HEK293 (cell line): ENCODE results near the gene ZNF335.
A peak's percentile ranks its signal among the peaks of the same experiment; 100 is the strongest.

Source experiments
- GLIS1 ChIP-seq: fragments of 450-650 bp; formaldehyde crosslinking; IDR thresholded peaks from 2 replicates; pipeline ENCODE4 v1.5.1; 2016; ENCODE audit warnings: missing biosample characterization, missing genetic modification characterization
- KLF1 ChIP-seq: fragments of 450-650 bp; formaldehyde crosslinking; IDR thresholded peaks from 2 replicates; pipeline ENCODE4 v1.5.1; 2016; ENCODE audit warnings: missing biosample characterization, missing genetic modification characterization
- KLF10 ChIP-seq: fragments of 450-650 bp; IDR thresholded peaks from 2 replicates; pipeline ENCODE4 v1.5.1; 2018; ENCODE audit warnings: missing biosample characterization, mild to moderate bottlenecking, missing genetic modification characterization
- KLF9 ChIP-seq: fragments of 450-650 bp; formaldehyde crosslinking; IDR thresholded peaks from 2 replicates; pipeline ENCODE4 v1.5.1; 2016; ENCODE audit warnings: missing biosample characterization, missing genetic modification characterization, low read depth
- OVOL3 ChIP-seq: fragments of 450-650 bp; formaldehyde crosslinking; IDR thresholded peaks from 2 replicates; pipeline ENCODE4 v1.5.1; 2016; ENCODE audit warnings: missing biosample characterization, missing genetic modification characterization
- PRDM1 ChIP-seq: fragments of 450-650 bp; formaldehyde crosslinking; IDR thresholded peaks from 2 replicates; pipeline ENCODE4; 2016; ENCODE audit warnings: missing biosample characterization, missing genetic modification characterization
- PRDM10 ChIP-seq: fragments of 450-650 bp; formaldehyde crosslinking; IDR thresholded peaks from 2 replicates; pipeline ENCODE4 v1.5.1; 2016; ENCODE audit warnings: missing biosample characterization, missing genetic modification characterization
- REPIN1 ChIP-seq: fragments of 450-650 bp; formaldehyde crosslinking; IDR thresholded peaks from 2 replicates; pipeline ENCODE4 v1.5.1; 2017; ENCODE audit warnings: missing biosample characterization, missing genetic modification characterization, low read depth
- SALL2 ChIP-seq: fragments of 450-650 bp; formaldehyde crosslinking; IDR thresholded peaks from 2 replicates; pipeline ENCODE4 v1.5.0; 2017; ENCODE audit warnings: missing biosample characterization, mild to moderate bottlenecking, missing genetic modification characterization, borderline replicate concordance
- SP2 ChIP-seq: fragments of 450-650 bp; formaldehyde crosslinking; IDR thresholded peaks from 2 replicates; pipeline ENCODE4 v1.5.1; 2016; ENCODE audit warnings: missing biosample characterization, missing genetic modification characterization
- ZBTB11 ChIP-seq: fragments of 450-650 bp; formaldehyde crosslinking; conservative IDR thresholded peaks from 2 replicates; pipeline ENCODE4 v1.5.1; 2016; ENCODE audit warnings: low read depth, missing biosample characterization, missing genetic modification characterization
- ZBTB49 ChIP-seq: fragments of 450-650 bp; formaldehyde crosslinking; IDR thresholded peaks from 2 replicates; pipeline ENCODE4 v1.5.1; 2016; ENCODE audit warnings: missing biosample characterization, missing genetic modification characterization, low read depth
- ZBTB6 ChIP-seq: fragments of 450-650 bp; formaldehyde crosslinking; IDR thresholded peaks from 2 replicates; pipeline ENCODE4 v1.5.1; 2017; ENCODE audit warnings: missing biosample characterization, missing genetic modification characterization
- ZBTB8A ChIP-seq: fragments of 450-650 bp; formaldehyde crosslinking; IDR thresholded peaks from 2 replicates; pipeline ENCODE4 v1.5.1; 2016; ENCODE audit warnings: missing biosample characterization, missing genetic modification characterization
- ZFHX2 ChIP-seq: fragments of 450-650 bp; formaldehyde crosslinking; conservative IDR thresholded peaks from 2 replicates; pipeline ENCODE4 v1.5.1; 2016; ENCODE audit warnings: missing biosample characterization, missing genetic modification characterization
- ZIC2 ChIP-seq: fragments of 450-650 bp; formaldehyde crosslinking; IDR thresholded peaks from 2 replicates; pipeline ENCODE4 v1.5.1; 2016; ENCODE audit warnings: missing biosample characterization, missing genetic modification characterization
- ZNF112 ChIP-seq: fragments of 450-650 bp; formaldehyde crosslinking; IDR thresholded peaks from 2 replicates; pipeline ENCODE4 v1.5.0; 2017; ENCODE audit warnings: missing biosample characterization, missing genetic modification characterization
- ZNF2 ChIP-seq: fragments of 450-650 bp; formaldehyde crosslinking; IDR thresholded peaks from 2 replicates; pipeline ENCODE4 v1.5.1; 2016; ENCODE audit warnings: missing biosample characterization, missing genetic modification characterization
- ZNF211 ChIP-seq: fragments of 450-650 bp; formaldehyde crosslinking; IDR thresholded peaks from 2 replicates; pipeline ENCODE4 v1.5.1; 2016; ENCODE audit warnings: low read depth, missing biosample characterization, missing genetic modification characterization
- ZNF239 ChIP-seq: fragments of 450-650 bp; formaldehyde crosslinking; IDR thresholded peaks from 2 replicates; pipeline ENCODE4 v1.5.1; 2016; ENCODE audit warnings: missing biosample characterization, missing genetic modification characterization
- ZNF513 ChIP-seq: fragments of 450-650 bp; IDR thresholded peaks from 2 replicates; pipeline ENCODE4 v1.5.1; 2018; ENCODE audit warnings: missing biosample characterization, missing genetic modification characterization
- ZNF561 ChIP-seq: fragments of 450-650 bp; IDR thresholded peaks from 2 replicates; pipeline ENCODE4 v1.5.1; 2018; ENCODE audit warnings: missing biosample characterization, missing genetic modification characterization, borderline replicate concordance
- ZNF596 ChIP-seq: fragments of 450-650 bp; IDR thresholded peaks from 2 replicates; pipeline ENCODE4 v1.5.0; 2018; ENCODE audit warnings: missing biosample characterization, mild to moderate bottlenecking, missing genetic modification characterization, moderate library complexity
- ZNF610 ChIP-seq: fragments of 450-650 bp; formaldehyde crosslinking; IDR thresholded peaks from 2 replicates; pipeline ENCODE4 v1.5.1; 2016; ENCODE audit warnings: missing biosample characterization, missing genetic modification characterization, borderline replicate concordance
- ZNF623 ChIP-seq: fragments of 450-650 bp; formaldehyde crosslinking; IDR thresholded peaks from 2 replicates; pipeline ENCODE4 v1.5.1; 2016; ENCODE audit warnings: missing biosample characterization, missing genetic modification characterization
- ZNF660 ChIP-seq: fragments of 450-650 bp; IDR thresholded peaks from 2 replicates; pipeline ENCODE4 v1.5.1; 2018; ENCODE audit warnings: missing biosample characterization, mild to moderate bottlenecking, missing genetic modification characterization
- ZNF76 ChIP-seq: fragments of 450-650 bp; formaldehyde crosslinking; IDR thresholded peaks from 2 replicates; pipeline ENCODE4; 2016; ENCODE audit warnings: low read depth, missing biosample characterization, missing genetic modification characterization, borderline replicate concordance

ZNF335 gene

GRCh38 chr20:45934586-45935415, 37.2 kb downstream of the ZNF335 start, which contains the start of gene PCIF1 (continued):
- no peak for TF ChIP-seq ZBTB49
- TF ChIP-seq KLF9 (tag by site-specific recombination): peak; percentile 93
- peak; percentile 17; the same call in 1 of the 2 replicates for TF ChIP-seq ZBTB6 (tag by site-specific recombination)
- TF ChIP-seq ZNF610: peak; percentile 81
- TF ChIP-seq PRDM1: no peak
- no peak for TF ChIP-seq ZNF623 (tag by site-specific recombination)
- TF ChIP-seq KLF10 (tag by site-specific recombination): peak; percentile 68; the same call in 1 of the 2 replicates
- peak; percentile 3; the same call in 1 of the 2 replicates for TF ChIP-seq ZIC2 (tag by site-specific recombination)
- TF ChIP-seq REPIN1 (tag by site-specific recombination): 0 out of 2 replicates have a peak, but pooled peaks have one; percentile 38
- TF ChIP-seq ZNF76: peak; percentile 93
- peak; percentile 78 for TF ChIP-seq ZNF660 (tag by site-specific recombination)
- TF ChIP-seq ZNF2 (tag by site-specific recombination): peak; percentile 80
- TF ChIP-seq ZNF513 (tag by site-specific recombination): no peak
- TF ChIP-seq ZBTB11 (tag by site-specific recombination): peak; percentile 49
- peak; percentile 86 for TF ChIP-seq ZFHX2
- peak; percentile 82 for TF ChIP-seq SP2 (tag by site-specific recombination)
- TF ChIP-seq ZNF561 (tag by site-specific recombination): no peak; the same call in 1 of the 2 replicates
- TF ChIP-seq ZBTB8A (tag by site-specific recombination): peak; percentile 81
- TF ChIP-seq ZNF239 (tag by site-specific recombination): 0 out of 2 replicates have a peak, but pooled peaks have one; percentile 23
- TF ChIP-seq OVOL3 (tag by site-specific recombination): peak; percentile 80; the same call in 1 of the 2 replicates
- TF ChIP-seq SALL2 (tag by site-specific recombination): no peak
- TF ChIP-seq ZNF112 (tag by site-specific recombination): no peak
- TF ChIP-seq ZNF596 (tag by site-specific recombination): 0 out of 2 replicates have a peak, but pooled peaks have one; percentile 45
- no peak for TF ChIP-seq PRDM10 (tag by site-specific recombination)
- no peak for TF ChIP-seq ZNF211
- peak; percentile 87 for TF ChIP-seq KLF1 (tag by site-specific recombination)
- TF ChIP-seq GLIS1 (tag by site-specific recombination): peak; percentile 53; the same call in 1 of the 2 replicates
